ENCODE measurements around the gene TMPRSS6.

GRCh38 chr22:37053310-37054055 is 56.0 kb downstream of the TMPRSS6 start:
- TF ChIP-seq EZH2 (IDR thresholded peaks at IDR 0.05; ENCODE audit: borderline replicate concordance, insufficient read depth, low read depth, low read length, poor library complexity, severe bottlenecking) (no peak), CTCF (IDR thresholded peaks at IDR 0.05) (no peak)
